ENCODE results near the gene UXS1.
"Not testable (repeated sequence)": the region's sequence is repeated elsewhere in the genome, so short reads cannot be mapped to it uniquely, and the experiment has no call there.

UXS1 gene

DNA sequence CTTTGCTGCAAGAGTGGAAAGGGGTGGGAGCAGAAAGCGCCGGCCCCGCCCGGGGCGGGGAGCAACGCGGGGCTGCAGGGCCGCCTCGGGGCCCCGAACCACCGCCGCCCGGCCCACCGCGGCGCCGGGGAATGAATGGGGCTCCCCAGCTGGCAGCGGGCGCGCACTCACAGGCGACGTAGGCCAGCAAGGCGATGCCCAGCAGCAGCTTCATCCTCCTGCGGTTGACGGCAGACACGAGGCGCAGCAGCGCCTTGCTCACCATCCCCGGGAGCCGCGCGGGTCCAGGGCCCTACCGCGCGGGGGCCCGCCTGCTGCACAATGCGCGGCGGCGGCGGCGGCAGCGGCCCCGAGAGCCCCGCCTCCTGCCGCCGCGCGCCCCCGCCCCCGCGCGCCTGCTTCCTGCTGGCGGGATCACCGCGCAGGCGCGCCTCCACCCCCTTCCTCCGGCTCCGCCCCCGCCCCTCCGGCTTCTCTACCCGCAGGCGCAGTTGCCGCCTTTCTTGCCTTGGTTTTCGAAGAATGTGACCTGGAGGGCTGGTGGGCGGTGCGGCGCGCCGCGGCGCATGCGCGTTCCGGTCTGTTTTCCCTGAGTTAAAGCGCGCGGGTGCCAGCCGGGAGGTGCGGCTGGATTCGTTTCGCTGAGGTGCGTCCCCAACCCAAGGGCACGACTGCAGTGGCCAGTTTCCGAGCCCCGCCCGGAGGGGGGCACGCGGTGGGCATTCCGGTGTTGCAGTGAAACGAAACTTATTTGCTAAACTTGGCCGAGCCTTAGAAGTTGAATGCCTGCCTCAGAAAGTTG is at the start of gene UXS1:
Gene UXS1, minus strand, starts transcription at position 325 of the 802 bp plus-strand sequence. Its CDS starts 60 bp downstream, at position 265.
- peak; percentile 99 for DNase-seq

DNA sequence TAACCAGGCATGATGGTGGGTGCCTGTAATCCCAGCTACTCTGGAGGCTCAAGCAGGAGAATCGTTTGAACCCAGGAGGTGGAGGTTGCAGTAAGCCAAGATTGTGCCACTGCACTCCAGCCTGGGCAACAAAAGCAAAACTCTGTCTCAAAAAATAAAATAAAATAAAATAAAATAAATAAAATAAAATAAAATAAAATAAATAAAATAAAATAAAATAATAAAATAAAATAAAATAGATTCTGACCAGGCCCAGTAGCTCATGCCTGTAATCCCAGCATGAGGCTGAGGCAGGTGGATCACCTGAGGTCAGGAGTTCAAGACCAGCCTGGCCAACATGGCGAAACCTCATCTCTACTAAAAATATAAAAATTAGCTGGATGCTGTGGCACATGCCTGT is 45.4 kb upstream of the UXS1 start:
- DNase-seq: not testable (repeated sequence)

- not testable (repeated sequence) for DNase-seq
Observed at GRCh38 chr2:106235392-106235791, 41.3 kb upstream of the UXS1 start.

- no peak for DNase-seq
Observed at GRCh38 chr2:106233350-106233706, 39.2 kb upstream of the UXS1 start.

DNA sequence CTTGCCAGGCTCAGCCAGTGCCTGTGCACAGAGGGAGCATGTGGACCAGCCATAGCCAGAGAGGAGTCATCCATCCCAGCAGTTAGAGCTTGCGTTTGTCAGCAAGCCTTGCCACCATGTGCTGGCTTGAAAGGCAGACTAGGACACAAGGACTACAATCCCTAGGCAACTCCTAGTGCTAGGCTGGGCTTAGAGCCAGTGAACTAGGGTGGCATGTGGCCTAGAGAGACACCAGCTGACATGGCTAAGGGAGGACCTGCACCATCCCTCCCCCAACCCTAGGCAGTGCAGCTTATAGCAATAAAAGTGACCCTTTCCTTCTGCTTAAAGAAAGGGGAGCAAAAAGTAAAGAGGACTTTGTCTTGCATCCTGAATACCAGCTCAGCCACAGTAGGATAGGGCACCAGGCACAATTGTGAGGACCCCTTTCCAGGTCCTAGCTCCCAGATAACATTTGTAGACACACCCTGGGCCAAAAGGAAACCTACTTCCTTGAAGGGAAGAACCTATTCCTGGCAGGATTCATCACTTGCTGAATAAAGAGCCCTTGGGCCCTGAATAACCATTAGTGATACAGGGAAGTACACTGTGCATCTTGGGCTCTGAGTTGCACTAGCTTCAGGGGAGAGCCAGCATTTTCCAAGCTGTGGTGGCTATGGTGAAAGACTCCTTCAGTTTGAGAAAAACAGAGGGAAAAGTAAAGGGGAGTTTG is 38.7 kb upstream of the UXS1 start:
- no peak for DNase-seq

- DNase-seq: no peak
Observed at GRCh38 chr2:106223347-106223746, 29.2 kb upstream of the UXS1 start.

GRCh38 chr2:106222057-106222456 is 28.0 kb upstream of the UXS1 start:
- not testable (repeated sequence) for DNase-seq

GRCh38 chr2:106219813-106220212 is 25.7 kb upstream of the UXS1 start:
- no peak for DNase-seq

- not testable (repeated sequence) for DNase-seq
Observed at GRCh38 chr2:106219157-106219556, 25.1 kb upstream of the UXS1 start.

DNA sequence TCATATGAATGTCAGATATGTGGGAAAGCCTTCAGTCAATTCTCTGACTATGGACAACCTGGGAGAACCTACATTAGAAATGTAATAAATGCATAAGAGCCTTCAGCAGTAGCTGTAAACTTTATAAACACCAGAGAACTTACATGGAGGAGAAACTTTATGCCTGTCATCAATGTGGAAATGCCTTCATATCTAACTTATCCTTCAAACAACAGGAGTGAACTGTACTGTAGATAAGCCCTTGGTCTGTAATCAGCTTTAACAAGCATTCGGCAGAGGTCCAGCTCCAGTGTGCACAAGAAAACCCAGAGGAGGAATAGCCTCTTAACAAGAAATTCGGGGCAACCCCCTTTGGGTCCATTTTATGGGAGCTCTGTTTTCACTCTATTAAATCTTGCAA is 14.8 kb upstream of the UXS1 start:
- DNase-seq: no peak

- no peak for DNase-seq
Observed at GRCh38 chr2:106208399-106208798, 14.3 kb upstream of the UXS1 start.

GRCh38 chr2:106207246-106207645 is 13.1 kb upstream of the UXS1 start:
- DNase-seq: no peak

DNA sequence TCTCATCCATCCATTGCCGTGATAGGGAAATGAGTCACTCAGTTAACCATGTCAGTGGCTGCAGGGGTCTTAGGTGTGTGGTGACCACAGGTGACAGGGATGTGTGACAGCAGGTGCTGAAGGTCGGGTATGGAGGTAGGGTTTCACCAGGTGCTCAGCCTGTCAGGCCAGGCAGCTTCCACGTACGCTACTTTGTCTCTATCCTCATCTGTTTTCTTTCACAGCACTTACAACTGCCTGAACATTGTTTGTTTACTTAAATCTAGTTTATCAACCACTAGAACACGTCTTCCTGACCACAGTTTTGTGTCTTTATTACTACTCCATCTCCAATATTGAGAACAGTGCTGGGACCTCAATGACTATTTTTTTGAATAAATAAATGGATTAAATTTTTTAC is 11.4 kb upstream of the UXS1 start:
- no peak for DNase-seq

GRCh38 chr2:106204551-106204950 is 10.4 kb upstream of the UXS1 start:
- not testable (repeated sequence) for DNase-seq

GRCh38 chr2:106201661-106202060 is 7.6 kb upstream of the UXS1 start:
- no peak for DNase-seq

- DNase-seq: no peak
Observed at GRCh38 chr2:106197878-106198277, 3.8 kb upstream of the UXS1 start.

DNA sequence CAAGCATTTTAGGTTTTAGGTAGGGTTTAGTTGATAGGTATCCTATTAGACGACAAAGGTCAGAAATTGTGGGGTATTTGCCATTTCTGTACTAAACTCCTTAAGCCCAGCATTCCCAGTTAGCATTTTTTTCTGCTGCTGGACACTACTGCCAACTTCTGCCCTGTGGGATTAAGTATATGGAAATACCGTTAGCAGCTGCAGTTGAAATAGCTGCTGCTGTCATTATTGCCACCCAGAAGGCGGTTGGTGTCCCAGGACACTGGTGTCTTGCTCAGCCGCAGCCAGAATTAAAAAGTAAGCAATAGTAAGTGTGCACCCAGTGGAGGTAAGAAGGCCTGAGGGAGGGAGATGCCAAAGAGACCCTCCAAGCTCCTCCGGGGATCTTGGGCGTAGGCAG is 1.9 kb upstream of the UXS1 start:
- no peak for DNase-seq

- DNase-seq: no peak
Observed at GRCh38 chr2:106195456-106195855, 1.4 kb upstream of the UXS1 start.

GRCh38 chr2:106193690-106193976 is 468 bp downstream of the UXS1 start:
- DNase-seq: no peak

DNA sequence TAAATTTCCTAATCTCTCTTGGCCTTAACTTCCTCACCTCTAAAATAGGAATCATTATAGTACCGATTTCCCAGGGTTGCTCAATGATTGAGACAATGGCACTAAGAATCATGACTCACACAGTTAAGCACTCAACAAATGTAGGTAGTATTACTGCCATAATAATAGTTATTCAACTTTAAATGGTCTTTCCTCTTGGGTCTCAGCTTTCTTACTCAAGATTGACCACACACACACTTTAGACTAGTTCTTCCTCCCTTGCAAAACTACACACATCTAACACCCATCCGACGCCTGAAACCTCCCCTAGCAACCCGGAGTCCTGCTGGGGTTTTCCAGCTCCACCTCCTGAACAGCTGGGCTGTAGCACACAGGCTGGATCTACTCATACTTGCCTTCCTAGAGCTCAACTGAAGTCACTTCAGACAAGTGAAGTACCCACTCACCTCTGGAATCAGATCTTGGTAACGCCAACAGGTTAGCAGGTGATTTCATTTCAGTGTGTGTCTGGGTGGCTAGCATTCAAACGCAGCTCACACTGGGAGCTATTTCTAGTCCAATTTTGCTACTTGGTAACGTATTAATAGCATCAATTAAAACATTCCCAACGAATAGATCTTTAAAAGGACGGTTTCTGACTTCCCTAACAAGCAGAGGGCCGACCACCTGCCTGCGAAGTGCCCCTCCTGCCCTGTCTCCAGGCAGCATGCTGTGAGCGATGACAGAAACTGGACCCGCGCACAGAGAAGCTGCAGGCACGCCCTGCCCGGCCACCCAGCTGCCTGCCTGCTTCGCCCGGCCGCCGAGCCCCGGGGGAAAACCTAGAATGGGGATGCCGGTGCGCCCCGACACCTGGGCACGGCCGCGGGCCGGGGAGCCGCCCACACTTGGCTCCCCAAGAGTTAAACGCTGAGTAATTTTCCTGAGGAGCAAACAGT is 1.1 kb downstream of the UXS1 start:
- peak; percentile 13 for DNase-seq

- DNase-seq: no peak
Observed at GRCh38 chr2:106191511-106192016, 2.5 kb downstream of the UXS1 start.

- DNase-seq: no peak
Observed at GRCh38 chr2:106189764-106190468, 4.2 kb downstream of the UXS1 start.

DNA sequence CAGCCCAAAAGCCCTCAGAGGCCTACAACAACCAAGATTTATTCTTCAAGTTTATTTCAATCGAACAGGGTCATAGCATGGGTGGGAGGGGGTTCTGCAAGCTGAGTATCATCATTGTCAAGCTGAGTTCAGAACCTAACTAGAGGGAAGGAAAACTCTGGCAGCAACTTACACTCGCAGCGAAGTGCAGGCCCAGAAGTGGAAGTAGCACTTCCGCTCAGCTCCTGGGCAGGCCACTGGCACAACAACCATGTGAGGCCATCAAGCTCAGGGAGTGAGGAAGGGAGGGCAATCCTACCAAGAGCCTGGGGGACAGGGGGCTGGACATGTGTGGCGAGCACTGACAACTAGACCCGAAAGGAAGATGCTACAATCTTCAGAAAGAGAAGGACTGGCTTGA is 4.8 kb downstream of the UXS1 start:
- DNase-seq: no peak

Data from activated effector memory CD4-positive, alpha-beta T cell treated with Interleukin-2 at 50 U/mL for 16 hours (primary cell).